HG03095 (cell line): Measurements from ENCODE around the gene AVP.
"Not testable (repeated sequence)": the region's sequence is repeated elsewhere in the genome, so short reads cannot be mapped to it uniquely, and the experiment has no call there.

Experiments
- ATAC-seq: cut with Tn5 transposase; IDR thresholded peaks from one replicate; pipeline ENCODE4 v1.9.1; 2021; ENCODE audit warnings: moderate library complexity; ENCODE audit not compliant: unreplicated experiment

Gene AVP, protein sequence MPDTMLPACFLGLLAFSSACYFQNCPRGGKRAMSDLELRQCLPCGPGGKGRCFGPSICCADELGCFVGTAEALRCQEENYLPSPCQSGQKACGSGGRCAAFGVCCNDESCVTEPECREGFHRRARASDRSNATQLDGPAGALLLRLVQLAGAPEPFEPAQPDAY

DNA sequence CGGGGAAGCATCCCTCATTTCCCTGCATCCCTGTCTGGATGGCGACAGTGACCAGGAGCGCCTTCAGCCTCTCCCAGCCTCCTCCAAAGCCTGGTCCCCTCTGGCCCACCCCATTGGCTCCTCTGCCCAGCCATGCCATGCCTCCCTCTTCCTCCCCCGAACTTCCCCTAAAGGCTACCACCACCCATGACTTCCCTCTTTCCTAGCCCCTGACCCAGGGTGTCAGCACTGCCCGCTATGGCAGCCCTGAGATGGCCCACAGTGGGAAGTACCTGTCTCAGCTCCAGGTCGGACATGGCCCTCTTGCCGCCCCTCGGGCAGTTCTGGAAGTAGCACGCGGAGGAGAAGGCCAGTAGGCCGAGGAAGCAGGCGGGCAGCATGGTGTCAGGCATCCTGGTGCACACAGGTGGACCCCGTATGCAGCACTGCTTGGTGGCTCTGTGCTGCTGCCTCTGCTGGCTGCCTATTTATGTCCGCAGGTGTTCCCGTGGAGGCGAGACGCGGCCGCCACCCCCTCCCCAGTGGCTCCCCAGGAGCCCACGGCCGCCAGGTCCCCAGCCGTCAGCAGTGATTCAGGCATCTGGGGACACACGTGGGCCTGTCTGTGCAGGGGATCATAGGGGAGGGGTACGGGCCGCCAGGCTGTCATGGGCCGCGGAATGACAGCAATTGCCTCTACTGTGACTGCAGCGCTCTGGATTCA is at the start of gene AVP:
Gene AVP, minus strand, starts transcription at position 442 of the 703 bp plus-strand sequence. Its CDS starts 50 bp downstream, at position 392.
- no peak for ATAC-seq

DNA sequence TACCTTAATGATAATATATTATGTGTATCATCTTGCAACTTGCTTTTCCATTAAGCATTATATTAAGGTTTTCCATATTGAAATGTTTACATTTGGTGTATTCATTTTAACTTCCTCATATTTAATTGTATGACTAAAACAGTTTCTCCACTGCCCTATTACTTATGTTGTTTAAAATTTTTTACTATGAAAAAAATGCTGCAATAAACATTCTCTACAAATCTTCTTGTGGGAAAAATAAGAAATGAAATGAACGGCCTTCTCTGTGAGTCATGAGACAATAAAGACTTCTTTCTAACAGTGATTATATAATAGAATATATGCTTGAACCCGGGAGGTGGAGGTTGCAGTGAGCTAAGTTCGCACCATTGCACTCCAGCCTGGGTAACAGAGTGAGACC is 49.6 kb upstream of the AVP start:
- no peak for ATAC-seq

DNA sequence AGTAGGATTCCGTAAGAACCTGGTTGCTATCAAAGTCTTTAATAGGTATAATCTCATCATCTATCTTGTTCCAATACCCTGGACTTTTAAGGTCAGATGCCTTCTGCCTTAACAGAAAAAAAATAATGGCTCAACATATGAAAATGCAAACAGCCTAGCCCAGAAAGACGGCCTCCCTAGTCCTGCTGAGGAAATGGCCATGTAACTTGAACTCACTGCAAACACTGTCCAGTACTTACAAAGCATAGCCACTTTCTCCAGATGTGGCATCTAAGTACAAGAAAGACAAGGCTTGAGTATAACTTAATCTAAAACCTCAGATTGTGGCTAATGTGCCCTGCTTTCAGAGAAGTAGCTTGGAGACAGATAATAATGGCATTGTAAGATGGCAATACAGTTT is 48.6 kb upstream of the AVP start:
- no peak for ATAC-seq

DNA sequence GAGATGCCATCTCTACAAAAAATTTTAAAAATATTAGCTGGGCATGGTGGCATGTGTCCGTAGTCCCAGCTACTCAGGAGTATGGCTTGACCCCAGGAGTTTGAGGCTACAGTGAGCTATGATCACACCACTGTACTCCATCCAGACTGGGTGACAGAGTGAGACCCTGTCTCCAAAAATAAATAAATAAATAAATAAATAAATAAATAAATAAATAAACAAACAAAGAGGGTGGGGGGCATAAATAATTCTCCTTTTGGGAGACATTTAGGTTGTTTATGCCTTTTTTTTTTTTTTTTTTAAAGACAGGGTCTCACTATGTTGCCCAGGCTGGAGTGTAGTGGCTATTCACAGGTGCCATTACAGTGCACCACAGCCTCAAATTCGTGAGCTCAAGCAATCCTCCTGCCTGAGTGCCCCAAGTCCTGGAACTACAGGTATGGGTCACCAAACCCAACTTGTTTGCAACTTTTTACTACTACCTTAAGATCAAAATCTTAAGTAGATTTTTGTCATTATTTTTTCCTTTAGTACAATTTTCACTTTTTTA is 45.6 kb upstream of the AVP start:
- ATAC-seq: no peak

DNA sequence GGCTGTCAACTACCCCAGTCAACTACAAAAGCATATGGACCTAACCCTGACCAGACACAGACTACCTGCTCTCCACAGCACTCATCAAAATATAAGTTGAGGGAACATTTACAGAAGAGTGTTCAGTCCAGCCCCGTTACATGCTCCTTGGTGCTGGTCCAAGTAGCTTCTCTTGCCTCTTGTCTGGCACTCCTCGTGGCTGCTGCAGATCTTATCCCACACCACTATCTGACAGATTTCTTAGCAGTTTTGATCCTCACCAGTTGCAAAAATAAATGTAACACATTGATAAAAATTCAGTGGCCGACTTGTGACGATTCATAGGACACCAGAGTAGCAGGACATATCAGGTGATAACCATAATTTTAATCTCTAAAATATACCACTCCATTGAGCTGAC is 44.6 kb upstream of the AVP start:
- no peak for ATAC-seq

DNA sequence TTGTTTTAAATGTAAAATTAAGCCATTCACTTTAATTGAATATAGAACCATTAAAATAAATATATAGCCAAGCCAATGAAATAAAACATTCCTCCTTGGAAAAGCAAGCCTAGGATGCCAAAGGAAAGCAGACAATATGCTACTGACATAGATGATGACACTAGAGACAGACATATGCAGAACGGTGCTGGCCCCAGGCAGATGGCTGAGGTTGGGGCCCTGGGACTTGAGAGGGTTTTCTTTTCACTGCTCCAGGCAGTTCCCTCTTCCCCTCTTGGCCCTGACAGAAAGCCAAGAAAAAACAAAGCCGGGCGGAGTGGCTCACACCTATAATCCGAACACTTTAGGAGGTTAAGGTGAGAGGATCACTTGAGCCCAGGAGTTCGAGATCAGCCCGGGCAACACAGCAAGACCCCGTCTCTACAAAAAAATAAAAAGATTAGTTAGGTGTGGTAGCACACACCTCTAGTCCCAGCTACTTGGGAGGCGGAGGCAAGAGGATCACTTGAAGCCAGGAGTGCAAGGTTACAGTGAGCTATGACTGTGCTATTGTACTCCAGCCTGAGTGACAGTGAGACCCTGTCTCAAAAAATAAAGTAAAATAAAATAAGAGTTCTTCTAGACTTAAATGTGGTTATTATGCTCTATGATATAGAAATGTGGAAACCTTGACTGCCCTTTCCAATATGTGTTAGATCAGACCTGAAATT is 43.9 kb upstream of the AVP start:
- no peak for ATAC-seq

DNA sequence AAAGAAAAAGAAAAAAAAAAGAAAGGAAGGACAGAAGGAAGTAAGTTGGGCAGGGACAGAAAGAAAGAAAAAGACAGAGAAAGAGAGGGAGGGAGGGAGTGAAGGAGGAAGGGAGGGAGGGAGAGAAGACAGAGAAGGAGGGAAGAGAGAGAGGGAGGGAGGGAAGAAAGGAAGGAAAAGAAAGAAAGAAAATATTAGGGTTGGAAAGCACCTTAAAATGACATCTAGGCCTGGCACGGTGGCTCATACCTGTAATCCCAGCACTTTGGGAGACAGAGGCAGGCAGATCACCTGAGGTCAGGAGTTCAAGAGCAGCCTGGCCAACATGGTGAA is 42.0 kb upstream of the AVP start:
- ATAC-seq: no peak

DNA sequence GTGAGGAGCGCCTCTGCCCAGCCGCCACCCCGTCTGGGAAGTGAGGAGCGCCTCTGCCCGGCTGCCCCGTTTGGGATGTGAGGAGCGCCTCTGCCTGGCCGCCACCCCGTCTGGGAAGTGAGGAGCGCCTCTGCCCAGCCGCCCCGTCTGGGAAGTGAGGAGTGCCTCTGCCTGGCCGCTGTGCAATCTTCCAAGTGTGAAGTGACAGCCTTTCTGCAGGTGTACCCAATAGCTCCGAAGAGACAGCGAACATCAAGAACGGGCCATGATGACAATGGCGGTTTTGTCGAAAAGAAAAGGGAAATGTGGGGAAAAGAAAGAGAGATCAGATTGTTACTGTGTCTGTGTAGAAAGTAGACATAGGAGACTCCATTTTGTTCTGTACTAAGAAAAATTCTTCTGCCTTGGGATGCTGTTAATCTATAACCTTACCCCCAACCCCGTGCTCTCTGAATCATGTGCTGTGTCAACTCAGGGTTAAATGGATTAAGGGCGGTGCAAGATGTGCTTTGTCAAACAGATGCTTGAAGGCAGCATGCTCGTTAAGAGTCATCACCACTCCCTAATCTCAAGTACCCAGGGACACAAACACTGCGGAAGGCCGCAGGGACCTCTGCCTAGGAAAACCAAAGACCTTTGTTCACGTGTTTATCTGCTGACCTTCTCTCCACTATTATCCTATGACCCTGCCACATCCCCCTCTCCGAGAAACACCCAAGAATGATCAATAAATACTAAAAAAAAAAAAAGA is 41.4 kb upstream of the AVP start:
- ATAC-seq: not testable (repeated sequence)

DNA sequence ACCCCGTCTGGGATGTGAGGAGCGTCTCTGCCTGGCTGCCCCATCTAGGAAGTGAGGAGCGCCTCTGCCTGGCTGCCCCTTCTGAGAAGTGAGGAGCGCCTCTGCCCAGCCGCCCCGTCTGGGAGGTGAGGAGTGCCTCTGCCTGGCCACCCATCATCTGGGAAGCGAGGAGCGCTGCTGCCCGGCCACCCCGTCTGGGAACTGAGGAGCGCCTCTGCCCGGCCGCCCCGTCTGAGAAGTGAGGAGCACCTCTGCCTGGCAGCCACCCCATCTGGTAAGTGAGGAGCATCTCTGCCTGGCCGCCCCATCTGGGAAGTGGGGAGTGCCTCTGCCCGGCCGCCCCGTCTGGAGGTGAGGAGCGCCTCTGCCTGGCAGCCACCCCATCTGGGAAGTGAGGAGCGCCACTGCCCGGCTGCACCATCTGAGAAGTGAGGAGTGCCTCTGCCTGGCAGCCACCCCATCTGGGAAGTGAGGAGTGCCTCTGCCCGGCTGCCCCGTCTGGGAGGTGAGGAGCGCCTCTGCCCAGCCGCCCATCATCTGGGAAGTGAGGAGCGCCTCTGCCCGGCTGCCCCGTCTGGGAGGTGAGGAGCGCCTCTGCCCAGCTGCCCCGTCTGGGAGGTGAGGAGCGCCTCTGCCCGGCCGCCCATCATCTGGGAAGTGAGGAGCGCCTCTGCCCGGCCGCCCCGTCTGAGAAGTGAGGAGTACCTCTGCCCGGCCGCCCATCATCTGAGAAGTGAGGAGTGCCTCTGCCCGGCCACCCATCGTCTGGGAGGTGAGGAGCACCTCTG is 40.4 kb upstream of the AVP start:
- ATAC-seq: not testable (repeated sequence)

DNA sequence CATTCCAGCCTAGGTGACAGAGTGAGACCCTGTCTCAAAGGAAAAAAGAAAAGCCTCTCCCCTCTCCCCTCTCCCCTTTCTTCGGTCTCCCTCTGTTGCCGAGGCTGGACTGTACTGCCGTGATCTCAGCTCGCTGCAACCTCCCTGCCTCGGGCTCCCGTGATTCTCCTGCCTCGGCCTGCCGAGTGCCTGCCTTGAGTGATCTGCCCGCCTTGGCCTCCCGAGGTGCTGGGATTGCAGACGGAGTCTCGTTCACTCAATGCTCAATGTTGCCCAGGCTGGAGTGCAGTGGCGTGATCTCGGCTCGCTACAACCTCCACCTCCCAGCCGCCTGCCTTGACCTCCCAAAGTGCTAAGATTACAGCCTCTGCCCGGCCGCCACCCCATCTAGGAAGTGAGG is 39.6 kb upstream of the AVP start:
- ATAC-seq: not testable (repeated sequence)

DNA sequence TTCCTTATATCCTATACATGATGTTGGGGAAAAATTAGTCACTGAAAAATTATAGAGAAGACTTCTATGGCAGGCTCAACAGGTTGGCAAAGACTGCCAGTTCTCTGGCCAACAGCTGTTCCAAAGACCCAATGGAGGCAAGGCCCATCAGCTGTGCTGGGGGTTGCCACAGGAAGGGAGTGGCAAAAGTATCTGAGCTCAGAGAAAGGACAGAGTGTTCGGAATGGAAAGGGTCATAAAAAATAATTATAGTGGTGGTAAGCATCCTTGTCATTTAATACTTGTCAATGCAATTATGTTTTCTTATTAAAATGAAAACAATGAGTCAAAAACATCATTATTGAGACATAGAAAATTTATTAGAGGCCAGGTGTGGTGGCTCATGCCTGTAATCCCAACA is 39.0 kb upstream of the AVP start:
- ATAC-seq: no peak

DNA sequence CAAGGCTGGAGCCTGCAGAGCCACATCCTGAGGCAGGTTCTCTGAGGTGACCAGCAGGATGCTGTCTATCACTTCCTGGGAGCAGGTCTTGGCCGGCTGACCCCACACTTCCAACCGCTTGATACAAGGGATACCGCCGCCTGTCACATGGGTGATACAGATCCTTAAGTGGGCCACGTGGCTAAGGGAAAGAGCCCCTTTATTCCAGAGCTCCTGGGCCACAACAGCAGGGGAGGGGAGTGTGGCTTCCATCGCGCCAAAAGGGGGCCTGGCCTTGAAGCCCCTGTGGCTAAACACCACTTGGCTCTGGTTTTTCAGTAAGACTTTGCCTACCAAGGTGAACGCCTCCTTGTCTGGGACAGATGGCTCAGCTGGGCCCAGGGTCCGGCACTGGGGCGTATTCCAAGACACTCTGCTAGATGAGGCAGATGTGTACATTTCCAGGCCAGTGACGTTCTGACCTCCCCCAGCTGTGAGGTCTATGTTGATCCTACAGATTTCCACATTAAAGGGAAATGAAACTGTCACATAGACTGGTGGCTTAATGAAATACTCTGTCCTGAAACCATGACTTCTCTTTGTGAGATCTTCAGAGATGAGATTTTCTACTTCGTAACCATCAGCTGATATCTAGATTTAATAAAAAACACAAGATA is 37.6 kb upstream of the AVP start:
- no peak for ATAC-seq

DNA sequence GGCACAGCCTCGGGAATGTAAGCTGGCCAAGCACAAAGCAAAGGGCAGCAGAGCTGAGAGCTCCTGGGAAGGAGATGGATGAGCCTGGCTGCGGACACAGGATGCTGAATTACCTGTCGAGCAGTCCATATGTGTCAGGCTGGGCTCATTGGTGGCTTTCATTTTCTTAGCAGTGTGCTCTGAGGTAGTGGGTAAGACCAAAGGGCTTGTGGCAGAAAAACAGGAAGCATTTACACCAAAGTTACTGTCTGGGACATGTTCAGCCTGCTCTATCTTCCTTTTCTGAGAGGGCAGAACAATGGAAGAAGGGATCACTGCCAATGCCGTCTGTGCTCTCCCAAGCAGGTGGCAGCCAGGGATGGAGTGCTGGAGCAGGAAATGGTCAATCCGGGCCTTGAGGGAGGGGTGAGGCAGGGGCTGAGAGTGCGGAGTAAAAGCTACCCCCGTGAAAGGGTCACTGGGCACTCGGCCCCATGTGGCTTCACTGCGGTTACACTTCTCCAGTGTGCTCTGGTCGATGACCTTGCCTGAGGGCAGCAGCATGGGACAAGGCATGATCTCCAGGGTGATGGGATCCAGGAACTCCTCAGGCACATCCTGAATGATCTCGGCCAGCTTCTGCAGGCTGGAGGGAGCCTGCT is 36.9 kb upstream of the AVP start:
- ATAC-seq: no peak

DNA sequence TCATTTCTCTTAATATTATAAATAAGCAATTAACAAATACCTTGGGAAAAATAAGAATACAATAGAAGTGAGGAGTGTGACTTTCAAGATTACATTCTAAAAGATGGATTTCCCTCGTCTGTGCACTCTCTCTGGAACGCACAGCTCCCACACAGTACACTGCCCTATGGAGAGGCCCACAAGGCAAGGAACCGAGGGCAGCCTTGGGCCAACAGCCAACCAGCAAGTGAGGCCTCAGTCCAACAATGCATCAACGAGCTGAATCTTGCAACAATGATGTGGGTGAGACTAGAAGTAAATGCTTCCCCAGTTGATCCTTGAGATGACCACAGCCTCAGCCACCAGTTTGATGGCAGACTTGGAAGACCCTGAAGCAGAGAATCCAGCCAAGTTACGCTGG is 34.5 kb upstream of the AVP start:
- ATAC-seq: no peak

DNA sequence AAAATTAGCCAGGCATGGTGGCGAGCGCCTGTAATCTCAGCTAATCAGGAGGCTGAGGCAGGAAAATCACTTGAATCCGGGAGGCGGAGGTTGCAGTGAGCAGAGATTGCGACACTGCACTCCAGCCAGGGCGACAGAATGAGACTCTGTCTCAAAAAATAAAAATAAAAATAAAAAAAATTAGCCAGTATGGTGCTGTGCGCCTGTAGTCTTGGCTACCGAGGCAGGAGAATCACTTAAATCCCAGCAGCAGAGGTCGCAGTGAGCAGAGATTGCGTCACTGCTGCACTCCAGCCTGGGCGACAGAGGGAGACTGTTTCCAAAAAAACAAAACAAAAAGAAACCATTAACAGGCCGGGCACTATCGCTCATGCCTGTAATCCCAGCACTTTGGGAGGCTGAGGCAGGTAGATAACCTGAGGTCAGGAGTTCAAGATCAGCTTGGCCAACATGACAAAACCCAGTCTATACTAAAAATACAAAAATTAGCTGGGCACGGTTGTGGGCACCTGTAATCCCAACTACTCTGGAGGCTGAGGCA is 33.4 kb upstream of the AVP start:
- ATAC-seq: not testable (repeated sequence)

DNA sequence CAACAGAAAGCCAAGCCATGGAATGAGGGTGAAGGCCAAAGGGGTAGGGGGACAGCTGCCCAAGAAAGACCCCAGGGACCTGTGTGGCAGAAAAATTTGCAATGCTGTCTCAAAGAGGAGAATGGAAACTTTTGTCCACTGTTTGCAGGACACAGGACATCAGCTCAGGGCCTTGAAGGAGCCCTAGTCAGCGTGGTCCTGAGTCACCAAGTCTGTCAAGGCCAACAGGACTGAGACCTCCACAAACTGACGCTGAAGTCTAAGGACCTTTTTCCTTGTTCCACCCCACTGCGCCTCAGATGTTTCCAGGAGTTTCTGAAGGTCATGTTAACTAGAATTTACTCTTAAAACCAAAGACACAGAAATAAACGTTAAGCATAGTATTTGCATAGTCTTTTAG is 31.8 kb upstream of the AVP start:
- no peak for ATAC-seq

DNA sequence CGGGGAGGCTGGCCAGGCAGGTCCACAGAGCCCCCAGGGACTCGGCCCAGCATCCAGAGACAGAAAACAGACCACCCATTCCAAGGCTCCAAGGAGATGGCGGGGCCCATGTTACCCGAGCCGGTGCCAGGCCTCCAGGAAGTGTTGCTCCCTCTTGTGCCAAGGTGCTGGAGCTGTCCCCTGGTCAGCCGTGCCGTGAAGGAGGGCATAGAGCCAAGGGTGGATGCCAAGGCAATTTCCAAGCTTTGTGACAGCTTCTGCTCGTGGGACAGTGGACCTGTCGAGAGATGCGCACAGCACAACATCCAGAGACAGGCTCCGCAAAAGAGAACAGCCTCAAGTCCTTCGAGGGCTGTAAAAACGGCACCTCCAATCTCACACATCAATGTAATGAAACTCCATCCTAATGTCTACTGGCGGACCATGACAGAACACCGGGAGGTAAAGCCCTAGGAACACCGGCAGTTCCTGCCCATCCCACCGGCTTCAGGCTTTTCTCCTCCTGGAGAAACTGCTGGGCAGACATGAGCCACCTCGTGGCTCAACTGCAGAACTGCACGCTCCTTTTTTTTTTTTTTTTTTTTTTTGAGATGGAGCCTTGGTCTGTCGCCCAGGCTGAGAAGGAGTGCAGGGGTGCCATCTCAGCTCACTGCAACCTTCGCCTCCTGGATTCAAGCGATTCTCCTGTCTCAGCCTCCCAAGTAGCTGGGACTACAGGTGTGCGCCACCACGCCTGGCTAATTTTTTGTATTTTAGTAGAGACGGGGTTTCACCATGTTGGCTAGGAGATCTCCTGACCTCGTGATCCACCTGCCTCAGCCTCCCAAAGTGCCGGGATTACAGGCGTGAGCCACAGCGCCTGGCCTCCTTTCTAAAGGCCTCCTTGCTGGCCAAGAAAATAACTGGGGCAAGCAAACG is 30.9 kb upstream of the AVP start:
- ATAC-seq: no peak

DNA sequence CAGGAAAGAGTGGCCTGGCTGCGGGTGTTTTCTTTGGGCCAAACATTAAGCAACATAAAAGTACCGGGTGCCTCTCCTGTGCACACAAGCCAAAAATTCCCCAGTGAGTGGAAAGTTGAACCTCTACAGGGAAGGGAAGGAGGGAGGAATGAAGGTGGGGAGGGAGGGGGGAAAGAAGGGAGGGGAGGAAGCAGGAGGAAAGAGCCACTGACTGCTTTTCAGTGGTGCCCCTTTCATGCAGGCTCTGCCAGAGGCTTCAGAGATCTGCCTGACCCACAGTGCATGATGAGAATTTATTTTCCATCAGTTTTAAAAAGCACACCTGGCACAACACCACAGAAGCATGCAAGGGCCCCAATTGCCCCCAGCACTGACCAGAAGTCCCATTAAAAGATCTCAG is 27.5 kb upstream of the AVP start:
- ATAC-seq: no peak
